ENCODE measurements around the gene TTYH2. TPM values are rescaled to one million over a fixed set of nuclear protein-coding genes. Genes with fewer than 3 reads are reported as not detected.

The TTYH2 gene
- total and polyA plus RNA-seq, 2 of the 4 experiments (the other 2 are of a cell fraction), result 2.3 to 6.8 TPM

- Histone ChIP-seq H3K4me2 (ENCODE audit: low read depth, low read length) (no peak overlapping the region), H3K18ac (ENCODE audit: low read depth, low read length) (no peak overlapping the region), H2BK15ac (ENCODE audit: low read depth, low read length) (no peak overlapping the region), H3K27me3 (ENCODE audit: control insufficient read depth, insufficient read depth, low read length) (no peaks in the 10 kb centered on the region), H3K23ac (ENCODE audit: low read depth, low read length) (no peak overlapping the region), H4K5ac (ENCODE audit: low read depth, low read length) (no peak overlapping the region), H2BK5ac (ENCODE audit: low read depth, low read length, poor library complexity, severe bottlenecking) (no peak overlapping the region), H3K14ac (replicated peaks; ENCODE audit: low read depth, low read length) (no peak overlapping the region), H2BK20ac (ENCODE audit: low read depth, low read length) (no peak overlapping the region), H3K9me1 (ENCODE audit: insufficient read depth, low read length) (no peaks in the 10 kb centered on the region), H3K9ac (ENCODE audit: low read depth, low read length) (no peak overlapping the region), H3K79me1 (ENCODE audit: low read depth in 1 of 2, low read length in 2 of 2) (no peaks in the 10 kb centered on the region), H4K8ac (ENCODE audit: low read depth in 2 of 2, low read length in 2 of 2) (no peak overlapping the region), H2AFZ (replicated peaks; ENCODE audit: low read length, poor library complexity) (no peak overlapping the region), H3K9me3 (ENCODE audit: control insufficient read depth, insufficient read depth, low read length) (peaks cover 9% of the 10 kb centered on the region), H3K36me3 (ENCODE audit: control insufficient read depth, insufficient read depth, low read length) (no peaks in the 10 kb centered on the region), H2AK5ac (ENCODE audit: low read depth, low read length) (no peak overlapping the region), H4K91ac (ENCODE audit: insufficient read depth, low read depth, low read length) (no peak overlapping the region), H2AK9ac (replicated peaks; ENCODE audit: low read depth, low read length, poor library complexity) (no peak overlapping the region), H3K4ac (ENCODE audit: low read depth, low read length) (no peak overlapping the region), H3K4me3 (ENCODE audit: insufficient read depth, low read depth, low read length) (no peak overlapping the region), H3K56ac (ENCODE audit: extremely low read depth, insufficient read depth, low read length) (no peak overlapping the region), H3K27ac (ENCODE audit: insufficient read depth, low read length) (no peak overlapping the region), H3K4me1 (ENCODE audit: control insufficient read depth, insufficient read depth, low read length) (no peaks in the 10 kb centered on the region), H2BK120ac (ENCODE audit: low read depth, low read length) (no peak overlapping the region), H4K20me1 (ENCODE audit: insufficient read depth, low read length) (no peaks in the 10 kb centered on the region)
- BruUV-seq (replicated peaks), result no TSS peak
- WGBS, 2 experiments (ENCODE audit: extremely low coverage in 2 of 2, insufficient read length in 1 of 2), result no CpG with 5 or more reads among the region's 8 CpGs
- in situ Hi-C loops (cut with MboI; ENCODE audit: low sequenced_read_pairs), result no loop called here
- ChIA-PET POLR2A (ENCODE audit: unreplicated experiment) (no interaction called here), CTCF (no interaction called here)
- dilution Hi-C loops (cut with HindIII; ENCODE audit: low sequenced_read_pairs, unreplicated experiment), result no loop called here
- no peak for TF ChIP-seq FOS (IDR thresholded peaks at IDR 0.05; ENCODE audit: low read depth, low read length)
- no peak for TF ChIP-seq RFX5 (IDR thresholded peaks at IDR 0.05; ENCODE audit: low read depth, low read length)
- TF ChIP-seq CEBPB (IDR thresholded peaks at IDR 0.05; ENCODE audit: low read depth, low read length), result no peak
- no peak for TF ChIP-seq MAZ (IDR thresholded peaks at IDR 0.05; ENCODE audit: borderline replicate concordance, low read depth, low read length)
- no peak for TF ChIP-seq USF2 (IDR thresholded peaks at IDR 0.05; ENCODE audit: low read depth, low read length)
- DNase-seq (no peak), ATAC-seq (ENCODE audit: low read depth) (no peak)
- intact Hi-C loops (cut with micrococcal nuclease), result no loop called here
Measured at GRCh38 chr17:74165797-74166365, 47.5 kb upstream of the TTYH2 start.
